Kidney (tissue), 14 donors: ENCODE data around the gene MX1. TPM values are rescaled to one million over a fixed set of nuclear protein-coding genes. Genes with fewer than 3 reads are reported as not detected.
A peak's percentile ranks its signal among the peaks of the same experiment; 100 is the strongest.

Experiments used
- DNase-seq, 5 donors: peaks; one replicate each; pipeline ENCODE4 v3.0.0-alpha.2; 2013 to 2020
- FAIRE-seq: peaks from 2 replicates; lab custom pipeline; 2012; peaks lifted over from hg19 to GRCh38; lab: Jason Lieb, UNC
- H3K27ac ChIP-seq, 2 donors: one replicate each; pipeline ENCODE4 v1.7.0; 2013; ENCODE audit warnings: low read depth in 2 of 2, low read length in 2 of 2, inconsistent platforms in 1 of 2
- H3K27me3 ChIP-seq: one replicate; pipeline ENCODE4 v1.7.1; 2013; ENCODE audit warnings: low read length, inconsistent platforms; ENCODE audit not compliant: control insufficient read depth, insufficient read depth
- H3K36me3 ChIP-seq, 3 donors: one replicate each; pipeline versions ENCODE4 v1.7.0 to v1.7.1; 2013; ENCODE audit warnings: low read length in 3 of 3, control low read depth in 1 of 3, inconsistent platforms in 1 of 3; ENCODE audit not compliant: insufficient read depth in 3 of 3, control insufficient read depth in 2 of 3
- H3K4me1 ChIP-seq, 3 donors: one replicate each; pipeline versions ENCODE4 v1.7.0 to v1.7.1; 2013; ENCODE audit warnings: low read length in 3 of 3, inconsistent platforms in 1 of 3, low read depth in 1 of 3; ENCODE audit not compliant: control insufficient read depth in 2 of 3, insufficient read depth in 2 of 3
- H3K4me3 ChIP-seq, 3 donors: one replicate each; pipeline versions ENCODE4 v1.7.0 to v1.8.1; 2013; ENCODE audit warnings: low read length in 3 of 3, control low read depth in 1 of 3, inconsistent platforms in 1 of 3
- H3K9ac ChIP-seq, 3 donors: one replicate each; pipeline versions ENCODE4 v1.7.0 to v1.7.1; 2013; ENCODE audit warnings: low read length in 3 of 3, control low read depth in 1 of 3, inconsistent platforms in 1 of 3
- H3K9me3 ChIP-seq, 3 donors: one replicate each; pipeline versions ENCODE4 v1.7.0 to v1.7.1; 2013; ENCODE audit warnings: low read length in 3 of 3, control low read depth in 1 of 3, inconsistent platforms in 1 of 3; ENCODE audit not compliant: control insufficient read depth in 2 of 3, insufficient read depth in 1 of 3
- CTCF ChIP-seq: IDR thresholded peaks from 3 replicates; pipeline ENCODE4 v1.5.1; 2012; ENCODE audit warnings: mild to moderate bottlenecking, moderate library complexity, borderline replicate concordance; ENCODE audit not compliant: insufficient read depth; ENCODE audit errors: extremely low read depth
- intact Hi-C: fragments of 100-400 bp; cut with DNase I; formaldehyde crosslinking; loops from one replicate; pipeline ENCODE4 v1.11.1; 2022
- polyA plus RNA-seq: library from polyadenylated mRNA; stranded (reverse); fragments of 350-450 nt; fragmentation: Illumina TruSeq; extraction: RNeasy Lipid Tissue Mini Kit (QIAGEN cat#74804); gene quantifications from one replicate; pipeline ENCODE4 v1.2.3, GENCODE V29; 2014; ENCODE audit warnings: low read depth, low replicate concordance; ENCODE audit not compliant: insufficient read depth
- total RNA-seq: library from RNA; stranded (reverse); fragmentation: NEBNext Ultra II Directional; extraction: Animal tissue kit (Norgen Biotek cat#: 25700); gene quantifications from one replicate; pipeline ENCODE4 v1.2.1, GENCODE V29; 2021
- donor health status: control.
- donor health status: control.
- donor health status: control.
- donor health status: control.
- donor health status: control.
- donor health status: DM: yes; HTN: yes; CAD: no.
- donor health status: Normal renal cell carcinoma (clear cell type).

MX1 gene
- total and polyA plus RNA-seq, 2 donors from 2014 or later: 22.9 to 47.4 TPM

- intact Hi-C loops: no loop called here
- Histone ChIP-seq H3K36me3 (no peaks in the 10 kb centered on the region), H3K4me3 (no peak overlapping the region), H3K9me3 (no peaks in the 10 kb centered on the region), H3K4me1 (no peaks in the 10 kb centered on the region), H3K27ac (no peak overlapping the region), H3K27me3 (no peaks in the 10 kb centered on the region), H3K9ac (no peak overlapping the region)
- TF ChIP-seq CTCF: no peak
- FAIRE-seq (no peak), DNase-seq (no peak)
Measured at GRCh38 chr21:41387824-41388223, 38.2 kb upstream of the MX1 start.

GRCh38 chr21:41388259-41388658 lies 37.8 kb upstream of the MX1 start:
- no peak overlapping the region for H3K4me3 ChIP-seq
- no peak overlapping the region for H3K27ac ChIP-seq
- FAIRE-seq (no peak), DNase-seq (no peak)
- H3K9ac ChIP-seq: no peak overlapping the region
- no peaks in the 10 kb centered on the region for H3K36me3 ChIP-seq
- H3K4me1 ChIP-seq: no peaks in the 10 kb centered on the region
- TF ChIP-seq CTCF: no peak
- H3K27me3 ChIP-seq: no peaks in the 10 kb centered on the region
- intact Hi-C loops: no loop called here
- H3K9me3 ChIP-seq: no peaks in the 10 kb centered on the region

GRCh38 chr21:41390043-41390639 lies 35.9 kb upstream of the MX1 start:
- Histone ChIP-seq H3K4me1 (no peaks in the 10 kb centered on the region), H3K36me3 (no peaks in the 10 kb centered on the region), H3K27me3 (no peaks in the 10 kb centered on the region), H3K9me3 (no peaks in the 10 kb centered on the region), H3K27ac (no peak overlapping the region), H3K4me3 (no peak overlapping the region), H3K9ac (no peak overlapping the region)
- peak in 1 of 5 donors; percentile 8 for DNase-seq
- no peak for TF ChIP-seq CTCF
- intact Hi-C loops: no loop called here
- FAIRE-seq: no peak
